AG10803 (cell line): ENCODE measurements around the gene MINDY4B.

Experiments
- DNase-seq: peaks from one replicate; pipeline ENCODE4 v3.0.0; 2010; ENCODE audit warnings: low read depth
- H3K4me3 ChIP-seq: 2 replicates; pipeline ENCODE4 v1.5.1; 2011; ENCODE audit warnings: mild to moderate bottlenecking, low read length, control low read depth
- CTCF ChIP-seq: conservative IDR thresholded peaks from 2 replicates; pipeline ENCODE4 v1.5.1; 2011; ENCODE audit warnings: mild to moderate bottlenecking, low read length, control low read depth, inconsistent platforms

The MINDY4B gene

GRCh38 chr3:150917951-150918350 lies 12.7 kb upstream of the MINDY4B start:
- TF ChIP-seq CTCF: no peak
- no peak for DNase-seq
- H3K4me3 ChIP-seq: no peak overlapping the region

- DNase-seq: no peak
- no peak for TF ChIP-seq CTCF
These were observed 8.1 kb upstream of the MINDY4B start for GRCh38 chr3:150913133-150913922.

GRCh38 chr3:150912501-150912900 lies 7.3 kb upstream of the MINDY4B start:
- DNase-seq: no peak
- no peak overlapping the region for H3K4me3 ChIP-seq
- TF ChIP-seq CTCF: no peak

More at GRCh38 chr3:150913133-150913922, 8.1 kb upstream of the MINDY4B start:
- H3K4me3 ChIP-seq: no peak overlapping the region

- no peak for TF ChIP-seq CTCF
These were observed 6.5 kb upstream of the MINDY4B start for GRCh38 chr3:150911771-150912170.

GRCh38 chr3:150906461-150906860 lies 1.2 kb upstream of the MINDY4B start:
- no peak overlapping the region for H3K4me3 ChIP-seq
- TF ChIP-seq CTCF: no peak
- no peak for DNase-seq

More at GRCh38 chr3:150911771-150912170, 6.5 kb upstream of the MINDY4B start:
- H3K4me3 ChIP-seq: no peak overlapping the region
- DNase-seq: no peak

- no peak for DNase-seq
These were observed 507 bp upstream of the MINDY4B start for GRCh38 chr3:150905746-150906145.

More at GRCh38 chr3:150905746-150906145, 507 bp upstream of the MINDY4B start:
- H3K4me3 ChIP-seq: no peak overlapping the region
- TF ChIP-seq CTCF: no peak
